Measurements from ENCODE around the gene TOR4A.

The TOR4A gene

DNA sequence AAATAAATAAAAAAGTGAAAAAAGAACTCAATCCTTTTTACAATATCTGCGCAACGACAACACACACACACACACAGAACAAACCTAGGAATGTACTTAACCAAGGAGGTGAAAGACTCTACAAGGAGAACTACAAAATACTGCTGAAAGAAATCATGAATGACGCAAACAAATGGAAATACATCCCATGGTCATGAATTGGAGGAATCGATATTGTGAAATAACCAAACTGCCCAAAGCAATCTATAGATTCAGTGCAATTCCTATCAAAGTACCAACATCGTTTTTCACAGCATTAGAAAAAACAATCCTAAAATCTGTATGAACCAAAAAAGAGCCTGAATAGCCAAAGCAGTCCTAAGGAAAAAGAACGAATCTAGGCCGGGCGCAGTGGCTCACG, 54.4 kb downstream of the TOR4A start:
- no peak for DNase-seq

All from nucleus accumbens (tissue), 56 donors.